Measurements from ENCODE around the gene NFIC.
A peak's percentile ranks its signal among the peaks of the same experiment; 100 is the strongest.

The NFIC gene

GRCh38 chr19:3454656-3455392, 88.4 kb downstream of the NFIC start:
- H3K27me3 ChIP-seq (ENCODE audit: control insufficient read depth in 1 of 2, insufficient read depth in 2 of 2, low read length in 2 of 2): no peaks in the 10 kb centered on the region
- H3K27ac ChIP-seq (ENCODE audit: low read depth, low read length): no peak overlapping the region
- H3K4me3 ChIP-seq (ENCODE audit: low read depth in 1 of 2, low read length in 2 of 2): no peak overlapping the region
- H3K9me3 ChIP-seq (ENCODE audit: low read length): no peaks in the 10 kb centered on the region
- no peak overlapping the region for H3K9ac ChIP-seq (ENCODE audit: low read length)
- H3K36me3 ChIP-seq (ENCODE audit: insufficient read depth, low read length): peaks cover 45% of the 10 kb centered on the region
- H3K4me1 ChIP-seq (ENCODE audit: insufficient read depth, low read length): peaks cover 34% of the 10 kb centered on the region

- Histone ChIP-seq H3K4me3 (ENCODE audit: low read depth in 1 of 2, low read length in 2 of 2) (no peak overlapping the region), H3K4me1 (ENCODE audit: insufficient read depth, low read length) (peaks cover 38% of the 10 kb centered on the region), H3K36me3 (ENCODE audit: insufficient read depth, low read length) (peaks cover 44% of the 10 kb centered on the region), H3K9ac (ENCODE audit: low read length) (no peak overlapping the region), H3K27me3 (ENCODE audit: control insufficient read depth in 1 of 2, insufficient read depth in 2 of 2, low read length in 2 of 2) (no peaks in the 10 kb centered on the region), H3K27ac (ENCODE audit: low read depth, low read length) (no peak overlapping the region), H3K9me3 (ENCODE audit: low read length) (no peaks in the 10 kb centered on the region)
Observed at GRCh38 chr19:3455393-3455955, 89.1 kb downstream of the NFIC start.

DNA sequence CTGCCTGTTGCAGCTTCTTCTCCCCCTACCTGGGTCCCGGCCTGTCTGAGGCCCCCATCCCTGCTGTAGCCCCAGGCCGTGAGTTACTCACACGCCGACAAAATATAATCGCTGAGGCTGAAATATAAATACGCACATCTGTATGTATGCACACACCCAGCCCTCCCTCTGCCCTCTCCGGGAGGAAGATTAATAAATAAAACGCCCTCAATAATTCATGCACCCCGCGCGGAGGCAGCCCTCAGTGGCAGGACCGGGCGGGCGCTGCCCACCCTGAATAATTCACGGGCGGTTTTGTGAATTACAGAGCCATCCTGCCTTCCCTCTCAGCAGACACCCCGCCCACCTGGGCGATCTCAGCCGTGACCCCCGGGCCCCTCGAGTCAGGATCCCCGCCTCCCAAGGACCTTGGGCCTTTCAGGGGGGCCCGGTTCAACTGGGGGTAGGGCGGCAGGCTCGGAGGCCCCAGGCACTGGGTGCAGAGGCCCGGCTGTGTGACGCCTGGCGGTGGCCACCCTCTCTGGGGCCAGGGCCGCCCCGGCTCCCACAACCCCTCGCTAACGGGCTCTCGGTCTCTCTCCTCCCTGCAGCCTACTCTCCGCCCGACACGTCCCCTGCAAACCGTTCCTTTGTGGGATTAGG, 89.7 kb downstream of the NFIC start:
- H3K27ac ChIP-seq (ENCODE audit: low read depth, low read length): peak overlapping the region; percentile 83
- H3K4me3 ChIP-seq (ENCODE audit: low read depth in 1 of 2, low read length in 2 of 2): no peak overlapping the region
- H3K9ac ChIP-seq (ENCODE audit: low read length): no peak overlapping the region
- no peaks in the 10 kb centered on the region for H3K9me3 ChIP-seq (ENCODE audit: low read length)
- peaks cover 38% of the 10 kb centered on the region for H3K4me1 ChIP-seq (ENCODE audit: insufficient read depth, low read length)
- no peaks in the 10 kb centered on the region for H3K27me3 ChIP-seq (ENCODE audit: control insufficient read depth in 1 of 2, insufficient read depth in 2 of 2, low read length in 2 of 2)
- H3K36me3 ChIP-seq (ENCODE audit: insufficient read depth, low read length): peaks cover 40% of the 10 kb centered on the region

DNA sequence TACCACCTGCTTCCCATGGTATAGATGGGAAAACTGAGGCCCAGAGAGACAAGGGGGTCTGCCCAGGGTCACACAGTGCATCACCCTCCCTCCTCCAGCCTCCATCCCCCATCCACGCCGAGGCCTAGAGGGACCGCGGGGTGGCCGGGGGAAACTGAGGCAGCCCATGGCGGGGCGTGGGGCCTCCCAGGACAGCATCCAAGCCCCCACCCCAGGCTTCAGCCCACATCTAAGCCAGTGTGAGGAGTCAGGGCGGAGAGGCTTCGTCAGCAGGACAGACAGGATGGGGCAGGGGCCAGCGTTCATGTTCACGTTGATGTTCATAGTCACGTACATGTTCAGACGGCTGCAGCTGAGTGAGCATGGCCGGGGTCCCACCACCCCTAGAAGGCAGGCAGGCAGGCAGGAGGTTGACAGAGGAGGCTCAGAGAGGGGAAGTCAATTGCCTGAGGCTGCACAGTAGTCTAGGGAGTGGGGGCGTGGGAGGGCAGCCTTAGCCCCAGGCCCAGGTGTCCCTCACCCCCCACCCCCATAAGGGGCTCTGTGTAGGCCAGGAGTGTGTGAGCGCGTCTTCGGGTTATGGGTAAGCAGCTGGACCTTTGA, 90.6 kb downstream of the NFIC start:
- peaks cover 38% of the 10 kb centered on the region for H3K36me3 ChIP-seq (ENCODE audit: insufficient read depth, low read length)
- no peak overlapping the region for H3K9ac ChIP-seq (ENCODE audit: low read length)
- no peaks in the 10 kb centered on the region for H3K27me3 ChIP-seq (ENCODE audit: control insufficient read depth in 1 of 2, insufficient read depth in 2 of 2, low read length in 2 of 2)
- H3K27ac ChIP-seq (ENCODE audit: low read depth, low read length): peak overlapping the region; percentile 83
- no peak overlapping the region for H3K4me3 ChIP-seq (ENCODE audit: low read depth in 1 of 2, low read length in 2 of 2)
- no peaks in the 10 kb centered on the region for H3K9me3 ChIP-seq (ENCODE audit: low read length)
- peaks cover 35% of the 10 kb centered on the region for H3K4me1 ChIP-seq (ENCODE audit: insufficient read depth, low read length)

DNA sequence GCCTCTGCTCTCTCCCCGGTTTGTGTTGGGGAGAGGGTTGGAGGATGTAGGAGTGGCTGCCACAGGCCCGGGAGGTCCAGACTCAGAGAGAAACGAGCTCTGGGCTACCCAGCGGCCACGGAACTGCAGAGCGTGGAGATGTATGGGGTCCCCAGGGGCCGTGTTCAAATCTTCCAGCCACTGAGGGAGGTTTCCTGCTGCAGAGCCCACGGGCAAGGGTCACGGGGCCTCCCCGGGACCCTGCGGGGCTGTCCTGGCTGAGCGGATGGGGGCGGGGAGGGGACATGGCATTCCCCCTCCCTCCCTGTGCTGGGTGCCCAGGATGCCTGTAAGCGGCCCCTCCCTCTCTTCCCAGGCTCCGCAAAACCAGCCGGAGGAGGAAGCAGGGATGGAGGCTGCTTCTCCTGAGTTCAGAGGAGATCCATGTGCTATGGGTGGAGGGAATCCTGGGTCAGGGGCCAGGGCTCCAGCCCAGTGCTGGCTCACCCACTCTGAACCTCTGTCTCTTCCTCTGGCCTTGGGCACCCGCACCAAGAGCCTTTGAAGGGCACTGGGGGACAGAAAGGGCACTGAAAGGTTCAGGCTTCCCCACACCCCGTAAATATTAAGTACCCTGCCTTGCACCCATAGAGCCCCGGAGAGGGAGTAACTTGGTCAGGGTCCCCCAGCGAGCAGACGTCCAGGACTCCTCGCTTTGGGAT, 91.3 kb downstream of the NFIC start:
- Histone ChIP-seq H3K36me3 (ENCODE audit: insufficient read depth, low read length) (peaks cover 36% of the 10 kb centered on the region), H3K9ac (ENCODE audit: low read length) (peak overlapping the region; percentile 4), H3K4me3 (ENCODE audit: low read depth in 1 of 2, low read length in 2 of 2) (no peak overlapping the region), H3K4me1 (ENCODE audit: insufficient read depth, low read length) (peaks cover 35% of the 10 kb centered on the region), H3K27me3 (ENCODE audit: control insufficient read depth in 1 of 2, insufficient read depth in 2 of 2, low read length in 2 of 2) (no peaks in the 10 kb centered on the region), H3K9me3 (ENCODE audit: low read length) (no peaks in the 10 kb centered on the region), H3K27ac (ENCODE audit: low read depth, low read length) (peak overlapping the region; percentile 83)

DNA sequence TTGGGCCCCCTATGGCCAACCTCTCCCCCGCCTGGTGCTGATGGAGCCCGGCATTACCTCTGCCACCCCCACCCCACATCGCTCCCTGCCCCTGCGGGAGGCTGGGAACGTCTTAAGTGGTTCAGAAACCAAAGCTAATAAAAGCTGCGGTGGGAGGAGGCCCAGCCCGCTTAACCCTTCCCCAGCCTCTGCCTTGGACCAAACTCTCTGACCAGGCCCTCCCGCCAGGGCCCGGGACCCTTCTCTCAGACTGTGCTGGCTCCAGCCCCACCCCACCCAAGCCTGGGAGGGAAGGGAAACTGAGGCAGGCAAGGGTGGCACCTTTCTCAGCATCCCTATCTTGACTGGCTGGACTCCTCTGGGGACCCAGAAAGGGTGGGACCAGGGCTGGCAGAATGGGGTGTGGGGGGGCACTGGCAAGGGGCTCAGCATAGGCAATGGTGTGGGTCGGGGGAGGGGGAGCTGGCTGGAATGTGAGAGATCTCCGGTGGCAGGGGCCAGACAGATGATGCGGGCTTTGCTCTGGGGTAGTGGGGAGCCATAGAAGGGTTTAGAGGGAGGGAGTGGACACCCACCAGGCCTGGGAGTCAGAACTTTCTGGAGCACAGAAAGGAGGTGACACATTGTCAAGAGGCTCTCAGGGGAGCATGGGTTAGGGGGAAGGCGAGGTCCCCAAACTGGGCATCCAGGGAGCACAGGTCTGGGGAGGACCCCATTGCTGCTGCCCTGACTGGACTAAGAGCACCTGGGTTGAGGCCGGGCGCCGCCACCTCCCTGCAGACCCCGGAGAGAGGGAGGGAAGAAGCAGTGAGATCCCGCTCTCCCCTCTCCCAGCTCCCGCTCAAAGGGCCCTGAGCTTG, 92.1 kb downstream of the NFIC start:
- Histone ChIP-seq H3K27ac (ENCODE audit: low read depth, low read length) (peak overlapping the region; percentile 83), H3K27me3 (ENCODE audit: control insufficient read depth in 1 of 2, insufficient read depth in 2 of 2, low read length in 2 of 2) (no peaks in the 10 kb centered on the region), H3K36me3 (ENCODE audit: insufficient read depth, low read length) (peaks cover 30% of the 10 kb centered on the region), H3K9me3 (ENCODE audit: low read length) (no peaks in the 10 kb centered on the region), H3K4me1 (ENCODE audit: insufficient read depth, low read length) (peaks cover 35% of the 10 kb centered on the region), H3K4me3 (ENCODE audit: low read depth in 1 of 2, low read length in 2 of 2) (no peak overlapping the region), H3K9ac (ENCODE audit: low read length) (peak overlapping the region; percentile 6)

- peaks cover 23% of the 10 kb centered on the region for H3K36me3 ChIP-seq (ENCODE audit: insufficient read depth, low read length)
- no peaks in the 10 kb centered on the region for H3K27me3 ChIP-seq (ENCODE audit: control insufficient read depth in 1 of 2, insufficient read depth in 2 of 2, low read length in 2 of 2)
- H3K4me1 ChIP-seq (ENCODE audit: insufficient read depth, low read length): peaks cover 35% of the 10 kb centered on the region
- peak overlapping the region; percentile 83 for H3K27ac ChIP-seq (ENCODE audit: low read depth, low read length)
- H3K9ac ChIP-seq (ENCODE audit: low read length): peak overlapping the region; percentile 6
- H3K9me3 ChIP-seq (ENCODE audit: low read length): no peaks in the 10 kb centered on the region
- H3K4me3 ChIP-seq (ENCODE audit: low read depth in 1 of 2, low read length in 2 of 2): no peak overlapping the region
Observed at GRCh38 chr19:3459089-3459881, 92.9 kb downstream of the NFIC start.

DNA sequence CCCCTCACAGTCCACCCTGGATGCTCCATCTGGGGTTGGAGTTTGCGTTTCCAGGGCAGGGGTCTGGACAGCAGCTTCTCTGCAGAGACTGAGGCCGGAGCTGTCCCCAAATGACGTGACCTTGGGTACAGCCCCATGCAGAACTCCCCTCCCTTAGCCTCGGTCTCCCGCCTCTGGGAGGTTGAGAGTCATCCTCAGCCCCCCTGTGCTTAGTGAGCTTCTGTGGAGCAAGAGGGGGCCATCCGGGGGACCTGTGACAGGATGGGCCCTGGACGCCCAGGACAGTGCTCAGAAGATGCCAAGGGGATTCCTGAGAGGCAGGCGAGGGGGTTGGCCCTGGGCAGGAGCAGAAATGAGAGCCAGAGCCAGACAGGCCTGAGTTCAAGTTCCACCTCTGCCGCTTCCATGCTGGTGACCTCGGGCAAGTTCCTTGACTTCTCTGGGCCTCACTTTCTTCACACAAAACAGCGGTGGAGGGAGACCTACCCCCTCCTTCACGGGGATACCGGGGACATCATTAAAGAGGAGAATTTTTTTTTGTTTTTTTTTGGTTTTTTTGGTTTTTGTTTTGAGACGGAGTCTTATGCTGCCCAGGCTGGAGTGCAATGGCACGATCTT, 93.7 kb downstream of the NFIC start:
- Histone ChIP-seq H3K9ac (ENCODE audit: low read length) (peak overlapping the region; percentile 9), H3K27me3 (ENCODE audit: control insufficient read depth in 1 of 2, insufficient read depth in 2 of 2, low read length in 2 of 2) (no peaks in the 10 kb centered on the region), H3K4me1 (ENCODE audit: insufficient read depth, low read length) (peaks cover 35% of the 10 kb centered on the region), H3K27ac (ENCODE audit: low read depth, low read length) (peak overlapping the region; percentile 18), H3K36me3 (ENCODE audit: insufficient read depth, low read length) (peaks cover 15% of the 10 kb centered on the region), H3K4me3 (ENCODE audit: low read depth in 1 of 2, low read length in 2 of 2) (no peak overlapping the region), H3K9me3 (ENCODE audit: low read length) (no peaks in the 10 kb centered on the region)

- no peaks in the 10 kb centered on the region for H3K9me3 ChIP-seq (ENCODE audit: low read length)
- no peak overlapping the region for H3K4me3 ChIP-seq (ENCODE audit: low read depth in 1 of 2, low read length in 2 of 2)
- H3K27me3 ChIP-seq (ENCODE audit: control insufficient read depth in 1 of 2, insufficient read depth in 2 of 2, low read length in 2 of 2): no peaks in the 10 kb centered on the region
- no peak overlapping the region for H3K9ac ChIP-seq (ENCODE audit: low read length)
- peaks cover 41% of the 10 kb centered on the region for H3K4me1 ChIP-seq (ENCODE audit: insufficient read depth, low read length)
- H3K36me3 ChIP-seq (ENCODE audit: insufficient read depth, low read length): peaks cover 6% of the 10 kb centered on the region
- peak overlapping the region; percentile 68 for H3K27ac ChIP-seq (ENCODE audit: low read depth, low read length)
Observed at GRCh38 chr19:3462991-3463713, 96.8 kb downstream of the NFIC start.
